ENCODE results near the gene ATP5PD. TPM values are rescaled to one million over a fixed set of nuclear protein-coding genes. Genes with fewer than 3 reads are reported as not detected.
"Not testable (repeated sequence)": the region's sequence is repeated elsewhere in the genome, so short reads cannot be mapped to it uniquely, and the experiment has no call there.

Gene ATP5PD
- total and polyA plus RNA-seq, 2 donors, result 288 to 390 TPM

- no peak for DNase-seq (ENCODE audit: low read depth in 6 of 9, low spot score in 9 of 9)
Observed at GRCh38 chr17:75009139-75009724, 37.5 kb downstream of the ATP5PD start.

DNA sequence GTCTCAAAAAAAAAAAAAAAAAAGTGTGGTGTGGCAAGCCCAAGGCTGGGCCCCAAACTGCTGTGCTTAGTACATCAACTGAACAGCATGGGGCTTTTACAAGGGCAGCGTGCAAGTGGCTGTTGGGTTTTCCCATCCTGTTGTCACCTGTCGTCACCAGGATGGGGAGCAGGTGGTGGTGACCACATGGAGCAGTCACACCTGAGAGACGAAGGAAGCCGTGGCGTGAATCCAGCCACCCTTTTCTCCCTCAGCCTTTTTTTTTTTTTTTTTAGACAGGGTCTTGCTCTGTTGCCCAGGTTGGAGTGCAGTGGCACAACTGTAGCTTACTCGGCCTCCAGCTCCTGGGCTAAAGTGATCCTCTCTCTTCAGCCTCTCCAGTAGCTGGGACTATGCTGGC, 38.4 kb downstream of the ATP5PD start:
- Histone ChIP-seq H3K36me3 (ENCODE audit: control insufficient read depth in 2 of 2, insufficient read depth in 2 of 2, low read length in 1 of 2) (no peaks in the 10 kb centered on the region), H3K9me3 (ENCODE audit: control insufficient read depth in 2 of 2, insufficient read depth in 1 of 2, low read length in 1 of 2) (no peaks in the 10 kb centered on the region), H3K27ac (ENCODE audit: low read depth in 1 of 2, low read length in 1 of 2) (no peak overlapping the region), H3K4me3 (ENCODE audit: low read length in 2 of 2) (no peak overlapping the region), H3K27me3 (ENCODE audit: control insufficient read depth in 2 of 2, insufficient read depth in 1 of 2, low read length in 1 of 2) (peaks cover 0 to 6% of the 10 kb centered on the region in 2 donors), H3K4me1 (ENCODE audit: control insufficient read depth in 2 of 2, insufficient read depth in 2 of 2, low read length in 2 of 2) (peaks cover 4 to 7% of the 10 kb centered on the region in 2 donors)
- DNase-seq (ENCODE audit: low read depth in 6 of 9, low spot score in 9 of 9), result no peak
- 83% methylated on average over 6 of the region's 6 CpGs for whole genome bisulfite sequencing

More at GRCh38 chr17:75009139-75009724, 37.5 kb downstream of the ATP5PD start:
- Histone ChIP-seq H3K9me3 (ENCODE audit: control insufficient read depth in 2 of 2, insufficient read depth in 1 of 2, low read length in 1 of 2) (no peaks in the 10 kb centered on the region), H3K36me3 (ENCODE audit: control insufficient read depth in 2 of 2, insufficient read depth in 2 of 2, low read length in 1 of 2) (no peaks in the 10 kb centered on the region), H3K27ac (ENCODE audit: low read depth in 1 of 2, low read length in 1 of 2) (no peak overlapping the region), H3K4me3 (ENCODE audit: low read length in 2 of 2) (no peak overlapping the region), H3K27me3 (ENCODE audit: control insufficient read depth in 2 of 2, insufficient read depth in 1 of 2, low read length in 1 of 2) (peaks cover 0 to 6% of the 10 kb centered on the region in 2 donors), H3K4me1 (ENCODE audit: control insufficient read depth in 2 of 2, insufficient read depth in 2 of 2, low read length in 2 of 2) (peaks cover 10 to 13% of the 10 kb centered on the region in 2 donors)
- 96% methylated on average over 2 of the region's 2 CpGs for WGBS

- WGBS, result 97% methylated on average over 5 of the region's 5 CpGs
- peaks cover 0 to 6% of the 10 kb centered on the region in 2 donors for H3K27me3 ChIP-seq (ENCODE audit: control insufficient read depth in 2 of 2, insufficient read depth in 1 of 2, low read length in 1 of 2)
- no peak overlapping the region for H3K27ac ChIP-seq (ENCODE audit: low read depth in 1 of 2, low read length in 1 of 2)
- no peaks in the 10 kb centered on the region for H3K9me3 ChIP-seq (ENCODE audit: control insufficient read depth in 2 of 2, insufficient read depth in 1 of 2, low read length in 1 of 2)
- no peaks in the 10 kb centered on the region for H3K4me1 ChIP-seq (ENCODE audit: control insufficient read depth in 2 of 2, insufficient read depth in 2 of 2, low read length in 2 of 2)
- H3K36me3 ChIP-seq (ENCODE audit: control insufficient read depth in 2 of 2, insufficient read depth in 2 of 2, low read length in 1 of 2), result no peaks in the 10 kb centered on the region
- DNase-seq (ENCODE audit: low read depth in 6 of 9, low spot score in 9 of 9), result no peak
- H3K4me3 ChIP-seq (ENCODE audit: low read length in 2 of 2), result no peak overlapping the region
Observed at GRCh38 chr17:75006653-75007052, 40.1 kb downstream of the ATP5PD start.

DNA sequence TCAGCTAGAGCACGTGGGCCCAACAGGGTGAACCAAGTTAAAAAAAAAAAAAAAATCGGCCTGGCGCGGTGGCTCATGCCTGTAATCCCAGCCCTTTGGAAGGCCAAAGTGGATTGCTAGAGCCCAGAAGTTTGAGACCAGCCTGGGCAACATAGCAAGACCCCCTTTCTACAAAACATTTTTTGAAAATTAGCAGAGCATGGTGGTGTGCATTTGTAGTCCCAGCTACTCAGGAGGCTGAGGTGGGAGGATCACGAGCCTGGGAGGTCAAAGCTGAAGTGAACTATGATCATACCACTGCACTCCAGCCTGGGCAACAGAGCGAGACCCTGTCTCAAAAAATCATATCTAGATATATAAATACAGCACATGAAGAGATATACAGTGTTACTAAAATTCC, 40.7 kb downstream of the ATP5PD start:
- not testable (repeated sequence) for DNase-seq (ENCODE audit: low read depth in 6 of 9, low spot score in 9 of 9); H3K27me3 ChIP-seq (ENCODE audit: control insufficient read depth in 2 of 2, insufficient read depth in 1 of 2, low read length in 1 of 2)
- 99% methylated on average over 6 of the region's 6 CpGs for WGBS

GRCh38 chr17:75005291-75005690, 41.5 kb downstream of the ATP5PD start:
- no peaks in the 10 kb centered on the region for H3K4me1 ChIP-seq (ENCODE audit: control insufficient read depth in 2 of 2, insufficient read depth in 2 of 2, low read length in 2 of 2)
- H3K9me3 ChIP-seq (ENCODE audit: control insufficient read depth in 2 of 2, insufficient read depth in 1 of 2, low read length in 1 of 2), result no peaks in the 10 kb centered on the region
- H3K4me3 ChIP-seq (ENCODE audit: low read length in 2 of 2), result no peak overlapping the region
- peaks cover 0 to 6% of the 10 kb centered on the region in 2 donors for H3K27me3 ChIP-seq (ENCODE audit: control insufficient read depth in 2 of 2, insufficient read depth in 1 of 2, low read length in 1 of 2)
- no peak overlapping the region for H3K27ac ChIP-seq (ENCODE audit: low read depth in 1 of 2, low read length in 1 of 2)
- WGBS, result 97% methylated on average over 8 of the region's 8 CpGs
- DNase-seq (ENCODE audit: low read depth in 6 of 9, low spot score in 9 of 9), result no peak
- no peaks in the 10 kb centered on the region for H3K36me3 ChIP-seq (ENCODE audit: control insufficient read depth in 2 of 2, insufficient read depth in 2 of 2, low read length in 1 of 2)

More for the DNA sequence above, 40.7 kb downstream of the ATP5PD start:
- not testable (repeated sequence) for H3K36me3 ChIP-seq (ENCODE audit: control insufficient read depth in 2 of 2, insufficient read depth in 2 of 2, low read length in 1 of 2); H3K4me1 ChIP-seq (ENCODE audit: control insufficient read depth in 2 of 2, insufficient read depth in 2 of 2, low read length in 2 of 2); H3K9me3 ChIP-seq (ENCODE audit: control insufficient read depth in 2 of 2, insufficient read depth in 1 of 2, low read length in 1 of 2); H3K4me3 ChIP-seq (ENCODE audit: low read length in 2 of 2); H3K27ac ChIP-seq (ENCODE audit: low read depth in 1 of 2, low read length in 1 of 2)

- no peak overlapping the region for H3K4me3 ChIP-seq (ENCODE audit: low read length in 2 of 2)
- H3K27me3 ChIP-seq (ENCODE audit: control insufficient read depth in 2 of 2, insufficient read depth in 1 of 2, low read length in 1 of 2), result peaks cover 0 to 6% of the 10 kb centered on the region in 2 donors
- no peaks in the 10 kb centered on the region for H3K36me3 ChIP-seq (ENCODE audit: control insufficient read depth in 2 of 2, insufficient read depth in 2 of 2, low read length in 1 of 2)
- 98% methylated on average over 3 of the region's 3 CpGs for WGBS
- no peak overlapping the region for H3K27ac ChIP-seq (ENCODE audit: low read depth in 1 of 2, low read length in 1 of 2)
- H3K4me1 ChIP-seq (ENCODE audit: control insufficient read depth in 2 of 2, insufficient read depth in 2 of 2, low read length in 2 of 2), result no peaks in the 10 kb centered on the region
- no peak for DNase-seq (ENCODE audit: low read depth in 6 of 9, low spot score in 9 of 9)
- H3K9me3 ChIP-seq (ENCODE audit: control insufficient read depth in 2 of 2, insufficient read depth in 1 of 2, low read length in 1 of 2), result no peaks in the 10 kb centered on the region
Observed at GRCh38 chr17:75004371-75004770, 42.4 kb downstream of the ATP5PD start.

- Histone ChIP-seq H3K4me3 (ENCODE audit: low read length in 2 of 2) (no peak overlapping the region), H3K9me3 (ENCODE audit: control insufficient read depth in 2 of 2, insufficient read depth in 1 of 2, low read length in 1 of 2) (no peaks in the 10 kb centered on the region), H3K27ac (ENCODE audit: low read depth in 1 of 2, low read length in 1 of 2) (no peak overlapping the region), H3K4me1 (ENCODE audit: control insufficient read depth in 2 of 2, insufficient read depth in 2 of 2, low read length in 2 of 2) (no peaks in the 10 kb centered on the region), H3K36me3 (ENCODE audit: control insufficient read depth in 2 of 2, insufficient read depth in 2 of 2, low read length in 1 of 2) (no peaks in the 10 kb centered on the region), H3K27me3 (ENCODE audit: control insufficient read depth in 2 of 2, insufficient read depth in 1 of 2, low read length in 1 of 2) (peaks cover 0 to 6% of the 10 kb centered on the region in 2 donors)
- WGBS, result 96% methylated on average over 19 of the region's 19 CpGs
- DNase-seq (ENCODE audit: low read depth in 6 of 9, low spot score in 9 of 9), result no peak
Observed at GRCh38 chr17:75003957-75004355, 42.8 kb downstream of the ATP5PD start.

DNA sequence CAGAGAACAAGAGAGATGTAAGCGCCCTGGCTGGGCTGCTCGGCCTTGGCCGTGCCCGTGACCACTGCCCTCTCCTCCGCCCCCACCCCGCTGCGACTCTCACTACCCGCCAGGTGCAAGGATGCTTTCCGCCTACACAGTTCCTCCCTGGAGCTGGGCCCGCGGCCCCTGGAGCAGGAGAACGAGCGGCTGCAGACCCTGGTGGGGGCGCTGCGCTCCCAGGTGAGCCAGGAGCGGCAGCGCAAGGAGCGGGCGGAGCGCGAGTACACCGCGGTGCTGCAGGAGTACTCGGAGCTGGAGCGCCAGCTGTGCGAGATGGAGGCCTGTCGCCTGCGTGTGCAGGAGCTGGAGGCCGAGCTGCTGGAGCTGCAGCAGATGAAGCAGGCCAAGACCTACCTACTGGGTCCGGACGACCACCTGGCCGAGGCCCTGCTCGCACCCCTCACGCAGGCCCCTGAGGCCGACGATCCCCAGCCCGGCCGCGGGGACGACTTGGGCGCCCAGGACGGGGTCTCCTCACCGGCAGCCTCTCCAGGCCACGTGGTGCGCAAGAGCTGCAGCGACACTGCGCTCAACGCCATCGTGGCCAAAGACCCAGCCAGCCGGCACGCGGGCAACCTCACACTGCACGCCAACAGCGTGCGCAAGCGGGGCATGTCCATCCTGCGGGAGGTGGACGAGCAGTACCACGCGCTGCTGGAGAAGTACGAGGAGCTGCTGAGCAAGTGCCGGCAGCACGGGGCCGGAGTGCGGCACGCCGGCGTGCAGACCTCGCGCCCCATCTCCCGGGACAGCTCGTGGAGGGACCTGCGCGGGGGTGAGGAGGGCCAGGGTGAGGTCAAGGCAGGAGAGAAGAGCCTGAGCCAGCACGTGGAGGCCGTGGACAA, 43.5 kb downstream of the ATP5PD start:
- whole genome bisulfite sequencing, result 98% methylated on average over 76 of the region's 76 CpGs
- Histone ChIP-seq H3K4me1 (ENCODE audit: control insufficient read depth in 2 of 2, insufficient read depth in 2 of 2, low read length in 2 of 2) (no peaks in the 10 kb centered on the region), H3K27me3 (ENCODE audit: control insufficient read depth in 2 of 2, insufficient read depth in 1 of 2, low read length in 1 of 2) (peaks cover 0 to 6% of the 10 kb centered on the region in 2 donors), H3K36me3 (ENCODE audit: control insufficient read depth in 2 of 2, insufficient read depth in 2 of 2, low read length in 1 of 2) (no peaks in the 10 kb centered on the region), H3K27ac (ENCODE audit: low read depth in 1 of 2, low read length in 1 of 2) (no peak overlapping the region), H3K9me3 (ENCODE audit: control insufficient read depth in 2 of 2, insufficient read depth in 1 of 2, low read length in 1 of 2) (no peaks in the 10 kb centered on the region), H3K4me3 (ENCODE audit: low read length in 2 of 2) (no peak overlapping the region)
- no peak for DNase-seq (ENCODE audit: low read depth in 6 of 9, low spot score in 9 of 9)

All from thymus (tissue), 11 donors.